GM23338 (cell line): ENCODE data around the gene RNF31. TPM values are rescaled to one million over a fixed set of nuclear protein-coding genes. Genes with fewer than 3 reads are reported as not detected.
A peak's percentile ranks its signal among the peaks of the same experiment; 100 is the strongest.

Experiments
- ATAC-seq: fragments of 200-7000 bp; cut with Tn5 transposase; 3 replicates; pipeline ENCODE4 v1.9.1; 2020
- DNase-seq: peaks from one replicate; pipeline ENCODE4 v3.0.0-alpha.2; 2015; ENCODE audit warnings: low spot score
- H2AFZ ChIP-seq: fragments of 200-600 bp; sonication (generic); 2 replicates; pipeline ENCODE4 v1.8.0; 2016; ENCODE audit warnings: antibody characterized with exemption, mild to moderate bottlenecking, moderate library complexity
- H3F3A ChIP-seq: fragments of 200-600 bp; sonication (generic); replicated peaks from 2 replicates; pipeline ENCODE4 v1.8.0; 2017; ENCODE audit warnings: antibody characterized with exemption, mixed run types, low read depth
- H3K27ac ChIP-seq: fragments of 200-600 bp; sonication (generic); 2 replicates; pipeline ENCODE4 v1.6.1; 2016; ENCODE audit warnings: low read depth
- H3K27me3 ChIP-seq: fragments of 200-600 bp; sonication (generic); 2 replicates; pipeline ENCODE4 v1.8.0; 2016; ENCODE audit warnings: mild to moderate bottlenecking, mixed run types, moderate library complexity; ENCODE audit not compliant: insufficient read depth
- H3K36me3 ChIP-seq: fragments of 200-600 bp; sonication (generic); 2 replicates; pipeline ENCODE4 v1.8.0; 2016; ENCODE audit warnings: mild to moderate bottlenecking; ENCODE audit not compliant: insufficient read depth
- H3K4me1 ChIP-seq: fragments of 200-600 bp; sonication (generic); 2 replicates; pipeline ENCODE4 v1.8.0; 2016; ENCODE audit warnings: mild to moderate bottlenecking, moderate library complexity; ENCODE audit not compliant: insufficient read depth
- H3K4me2 ChIP-seq: fragments of 200-600 bp; sonication (generic); 2 replicates; pipeline ENCODE4 v1.7.1; 2017; ENCODE audit warnings: mixed run types
- H3K4me3 ChIP-seq: fragments of 200-600 bp; sonication (generic); 2 replicates; pipeline ENCODE4 v1.6.1; 2016; ENCODE audit warnings: mixed run types
- H3K79me2 ChIP-seq: fragments of 200-600 bp; sonication (generic); replicated peaks from 2 replicates; pipeline ENCODE4 v1.8.0; 2017; ENCODE audit warnings: mild to moderate bottlenecking; ENCODE audit not compliant: insufficient read depth
- H3K9me2 ChIP-seq: fragments of 200-600 bp; sonication (generic); 2 replicates; pipeline ENCODE4 v1.8.0; 2017; ENCODE audit not compliant: insufficient read depth
- H4K20me1 ChIP-seq: fragments of 200-600 bp; sonication (generic); replicated peaks from 2 replicates; pipeline ENCODE4 v1.8.0; 2017; ENCODE audit warnings: mild to moderate bottlenecking; ENCODE audit not compliant: insufficient read depth
- H3K27ac Mint-ChIP-seq: 2 replicates; pipeline ENCODE4 v1.8.0; 2020; ENCODE audit warnings: inconsistent platforms, mild to moderate bottlenecking, moderate library complexity, mixed read lengths
- H3K27me3 Mint-ChIP-seq: 3 replicates; pipeline ENCODE4 v1.8.0; 2022; ENCODE audit warnings: low read depth, mild to moderate bottlenecking, moderate library complexity, mixed read lengths, inconsistent platforms; ENCODE audit not compliant: insufficient read depth, poor library complexity
- H3K36me3 Mint-ChIP-seq: 3 replicates; pipeline ENCODE4 v1.8.0; 2021; ENCODE audit warnings: low read depth, mild to moderate bottlenecking, inconsistent platforms, moderate library complexity, mixed read lengths
- H3K4me1 Mint-ChIP-seq: 3 replicates; pipeline ENCODE4 v1.8.0; 2020; ENCODE audit warnings: mild to moderate bottlenecking, inconsistent platforms, mixed read lengths
- H3K4me3 Mint-ChIP-seq: 3 replicates; pipeline ENCODE4 v1.8.0; 2021; ENCODE audit warnings: moderate library complexity, mild to moderate bottlenecking, inconsistent platforms, mixed read lengths
- H3K9me3 Mint-ChIP-seq: 3 replicates; pipeline ENCODE4 v1.8.0; 2020; ENCODE audit warnings: moderate library complexity, mild to moderate bottlenecking, inconsistent platforms, mixed read lengths
- CREB1 ChIP-seq: fragments of 250-450 bp; sonication (Bioruptor Pico); IDR thresholded peaks from 2 replicates; pipeline ENCODE4 v1.5.0; 2020; ENCODE audit warnings: low read depth, mild to moderate bottlenecking, moderate library complexity
- EZH2 ChIP-seq: fragments of 200-600 bp; sonication (generic); IDR thresholded peaks from one replicate; pipeline ENCODE4 v1.8.0; 2017; ENCODE audit warnings: antibody characterized with exemption, mild to moderate bottlenecking, low read depth; ENCODE audit not compliant: unreplicated experiment
- EZH2phosphoT487 ChIP-seq: fragments of 200-600 bp; sonication (generic); IDR thresholded peaks from one replicate; pipeline ENCODE4 v1.8.1; 2018; ENCODE audit warnings: antibody characterized with exemption; ENCODE audit not compliant: unreplicated experiment
- JUNB ChIP-seq: IDR thresholded peaks from one replicate; pipeline ENCODE4 v1.6.1; 2016; ENCODE audit warnings: antibody characterized with exemption; ENCODE audit not compliant: unreplicated experiment
- NANOG ChIP-seq: IDR thresholded peaks from 2 replicates; pipeline ENCODE4 v1.6.1; 2016; ENCODE audit warnings: antibody characterized with exemption, borderline replicate concordance
- POLR2AphosphoS5 ChIP-seq: IDR thresholded peaks from 2 replicates; pipeline ENCODE4 v1.6.1; 2016; ENCODE audit warnings: antibody characterized with exemption, low read depth
- STAT1 ChIP-seq: IDR thresholded peaks from one replicate; pipeline ENCODE4 v1.6.1; 2016; ENCODE audit warnings: antibody characterized with exemption; ENCODE audit not compliant: unreplicated experiment
- ZNF114 ChIP-seq: fragments of 250-450 bp; sonication (Bioruptor Pico); IDR thresholded peaks from 2 replicates; pipeline ENCODE4 v1.5.0; 2020; ENCODE audit warnings: mild to moderate bottlenecking, moderate library complexity
- ZNF331 ChIP-seq: fragments of 250-450 bp; sonication (Bioruptor Pico); IDR thresholded peaks from 2 replicates; pipeline ENCODE4 v1.5.0; 2020; ENCODE audit warnings: low read depth, mild to moderate bottlenecking, moderate library complexity
- polyA plus RNA-seq: library from polyadenylated mRNA; unstranded; fragments of >200 nt; fragmentation: Nextera tagmentation; extraction: Ambion mirVana; gene quantifications from 2 replicates; pipeline ENCODE4 v1.2.1, GENCODE V29; 2016
- total RNA-seq: library from RNA; depleted of rRNA; stranded (reverse); fragments of >200 nt; shearing (Covaris generic); gene quantifications from 2 replicates; pipeline ENCODE4 v1.2.3, GENCODE V29; 2014
- TF ChIP-seq, protein P1 (sequence below): IDR thresholded peaks from one replicate; pipeline ENCODE4 v1.6.1; 2018; ENCODE audit warnings: antibody characterized with exemption; ENCODE audit not compliant: unreplicated experiment
- TF ChIP-seq, protein P2 (sequence below): fragments of 250-450 bp; sonication (Bioruptor Pico); IDR thresholded peaks from 2 replicates; pipeline ENCODE4 v1.5.0; 2020; ENCODE audit warnings: mild to moderate bottlenecking, moderate library complexity
- TF ChIP-seq, protein P3 (sequence below): IDR thresholded peaks from 2 replicates; pipeline ENCODE4 v1.6.1; 2016; ENCODE audit warnings: antibody characterized with exemption

Gene RNF31
- total and polyA plus RNA-seq, 2 experiments from 2014 or later, result 54.8 to 87.4 TPM

DNA sequence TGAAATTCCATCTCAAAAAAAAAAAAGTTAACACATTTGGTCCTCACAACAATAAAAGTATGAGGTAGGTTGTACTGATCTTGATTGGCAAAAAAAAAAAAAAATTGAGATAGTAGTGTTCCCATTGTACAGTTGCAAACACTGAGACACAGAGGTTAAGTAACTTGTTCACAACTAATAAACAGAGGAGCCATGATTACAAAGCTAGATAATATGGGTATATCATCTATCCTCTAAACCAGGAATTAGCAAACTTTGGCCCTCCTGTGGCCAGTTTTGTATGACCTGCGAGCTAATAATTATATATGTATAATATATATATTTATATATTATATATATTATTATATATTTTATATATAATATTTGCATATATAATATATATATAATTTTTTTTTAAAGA, 13.6 kb upstream of the RNF31 start:
- H3K27ac ChIP-seq, result no peak overlapping the region
- H3K9me2 ChIP-seq, result no peaks in the 10 kb centered on the region
- Mint-ChIP-seq H3K4me1 (peaks cover 32% of the 10 kb centered on the region), H3K27me3 (peaks cover 14% of the 10 kb centered on the region), H3K27ac (no peak overlapping the region), H3K9me3 (no peaks in the 10 kb centered on the region), H3K4me3 (no peak overlapping the region), H3K36me3 (peaks cover 15% of the 10 kb centered on the region)
- DNase-seq (no peak), ATAC-seq (no peak)
- H3K79me2 ChIP-seq, result 0 out of 2 replicates have a peak, but pooled peaks cover under 1% of the 10 kb centered on the region
- 0 out of 2 replicates have a peak, but pooled peaks cover 6% of the 10 kb centered on the region for H3K36me3 ChIP-seq
- H3K27me3 ChIP-seq, result no peaks in the 10 kb centered on the region
- no peaks in the 10 kb centered on the region for H4K20me1 ChIP-seq
- no peak overlapping the region for H3K4me2 ChIP-seq
- no peak overlapping the region for H3K4me3 ChIP-seq
- peaks cover 17% of the 10 kb centered on the region for H3K4me1 ChIP-seq
- no peak for TF ChIP-seq POLR2AphosphoS5
- H2AFZ ChIP-seq, result no peak overlapping the region
- H3F3A ChIP-seq, result peaks cover 27% of the 10 kb centered on the region

DNA sequence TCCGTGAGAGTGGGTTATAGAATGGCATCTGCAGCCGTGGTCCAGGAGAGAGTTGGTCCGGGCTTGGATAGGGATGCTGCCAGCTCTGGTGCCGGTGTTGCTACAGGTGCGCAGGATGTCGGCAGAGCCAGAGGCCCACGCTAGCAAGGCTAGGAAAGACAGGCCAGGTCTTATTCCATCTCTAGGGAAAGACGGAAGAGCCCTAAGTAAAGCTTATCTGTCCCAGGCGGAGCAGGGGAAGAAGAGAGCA, 11.8 kb upstream of the RNF31 start:
- H3K4me3 ChIP-seq, result peak overlapping the region; percentile 96
- H3K4me3 Mint-ChIP-seq, result peak overlapping the region; percentile 79
- H3K27ac Mint-ChIP-seq, result peak overlapping the region; percentile 10; the same call in 1 of the 2 replicates
- H3K9me2 ChIP-seq, result no peaks in the 10 kb centered on the region
- ATAC-seq (no peak), DNase-seq (no peak)
- H2AFZ ChIP-seq, result peak overlapping the region; percentile 97
- peaks cover 33% of the 10 kb centered on the region for H3K36me3 Mint-ChIP-seq
- H3K4me1 ChIP-seq, result peaks cover 22% of the 10 kb centered on the region
- H3K4me2 ChIP-seq, result peak overlapping the region; percentile 87
- H4K20me1 ChIP-seq, result peaks cover 9% of the 10 kb centered on the region
- peaks cover 46% of the 10 kb centered on the region for H3K4me1 Mint-ChIP-seq
- peaks cover 16% of the 10 kb centered on the region for H3K79me2 ChIP-seq
- H3F3A ChIP-seq, result peaks cover 29% of the 10 kb centered on the region
- H3K27ac ChIP-seq, result peak overlapping the region; percentile 84; the same call in 1 of the 2 replicates
- peaks cover 21% of the 10 kb centered on the region for H3K27me3 Mint-ChIP-seq
- H3K9me3 Mint-ChIP-seq, result no peaks in the 10 kb centered on the region
- peaks cover 14% of the 10 kb centered on the region; the same call in 1 of the 2 replicates for H3K36me3 ChIP-seq
- H3K27me3 ChIP-seq, result no peaks in the 10 kb centered on the region
- TF ChIP-seq, protein P1, sequence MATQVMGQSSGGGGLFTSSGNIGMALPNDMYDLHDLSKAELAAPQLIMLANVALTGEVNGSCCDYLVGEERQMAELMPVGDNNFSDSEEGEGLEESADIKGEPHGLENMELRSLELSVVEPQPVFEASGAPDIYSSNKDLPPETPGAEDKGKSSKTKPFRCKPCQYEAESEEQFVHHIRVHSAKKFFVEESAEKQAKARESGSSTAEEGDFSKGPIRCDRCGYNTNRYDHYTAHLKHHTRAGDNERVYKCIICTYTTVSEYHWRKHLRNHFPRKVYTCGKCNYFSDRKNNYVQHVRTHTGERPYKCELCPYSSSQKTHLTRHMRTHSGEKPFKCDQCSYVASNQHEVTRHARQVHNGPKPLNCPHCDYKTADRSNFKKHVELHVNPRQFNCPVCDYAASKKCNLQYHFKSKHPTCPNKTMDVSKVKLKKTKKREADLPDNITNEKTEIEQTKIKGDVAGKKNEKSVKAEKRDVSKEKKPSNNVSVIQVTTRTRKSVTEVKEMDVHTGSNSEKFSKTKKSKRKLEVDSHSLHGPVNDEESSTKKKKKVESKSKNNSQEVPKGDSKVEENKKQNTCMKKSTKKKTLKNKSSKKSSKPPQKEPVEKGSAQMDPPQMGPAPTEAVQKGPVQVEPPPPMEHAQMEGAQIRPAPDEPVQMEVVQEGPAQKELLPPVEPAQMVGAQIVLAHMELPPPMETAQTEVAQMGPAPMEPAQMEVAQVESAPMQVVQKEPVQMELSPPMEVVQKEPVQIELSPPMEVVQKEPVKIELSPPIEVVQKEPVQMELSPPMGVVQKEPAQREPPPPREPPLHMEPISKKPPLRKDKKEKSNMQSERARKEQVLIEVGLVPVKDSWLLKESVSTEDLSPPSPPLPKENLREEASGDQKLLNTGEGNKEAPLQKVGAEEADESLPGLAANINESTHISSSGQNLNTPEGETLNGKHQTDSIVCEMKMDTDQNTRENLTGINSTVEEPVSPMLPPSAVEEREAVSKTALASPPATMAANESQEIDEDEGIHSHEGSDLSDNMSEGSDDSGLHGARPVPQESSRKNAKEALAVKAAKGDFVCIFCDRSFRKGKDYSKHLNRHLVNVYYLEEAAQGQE, result no peak
- TF ChIP-seq POLR2AphosphoS5 (no peak), ZNF114 (CRISPR knock-in tag) (no peak), EZH2phosphoT487 (no peak), EZH2 (no peak), STAT1 (no peak), JUNB (no peak), NANOG (no peak), ZNF331 (CRISPR knock-in tag) (no peak), CREB1 (CRISPR knock-in tag) (no peak)
- TF ChIP-seq, protein P2, sequence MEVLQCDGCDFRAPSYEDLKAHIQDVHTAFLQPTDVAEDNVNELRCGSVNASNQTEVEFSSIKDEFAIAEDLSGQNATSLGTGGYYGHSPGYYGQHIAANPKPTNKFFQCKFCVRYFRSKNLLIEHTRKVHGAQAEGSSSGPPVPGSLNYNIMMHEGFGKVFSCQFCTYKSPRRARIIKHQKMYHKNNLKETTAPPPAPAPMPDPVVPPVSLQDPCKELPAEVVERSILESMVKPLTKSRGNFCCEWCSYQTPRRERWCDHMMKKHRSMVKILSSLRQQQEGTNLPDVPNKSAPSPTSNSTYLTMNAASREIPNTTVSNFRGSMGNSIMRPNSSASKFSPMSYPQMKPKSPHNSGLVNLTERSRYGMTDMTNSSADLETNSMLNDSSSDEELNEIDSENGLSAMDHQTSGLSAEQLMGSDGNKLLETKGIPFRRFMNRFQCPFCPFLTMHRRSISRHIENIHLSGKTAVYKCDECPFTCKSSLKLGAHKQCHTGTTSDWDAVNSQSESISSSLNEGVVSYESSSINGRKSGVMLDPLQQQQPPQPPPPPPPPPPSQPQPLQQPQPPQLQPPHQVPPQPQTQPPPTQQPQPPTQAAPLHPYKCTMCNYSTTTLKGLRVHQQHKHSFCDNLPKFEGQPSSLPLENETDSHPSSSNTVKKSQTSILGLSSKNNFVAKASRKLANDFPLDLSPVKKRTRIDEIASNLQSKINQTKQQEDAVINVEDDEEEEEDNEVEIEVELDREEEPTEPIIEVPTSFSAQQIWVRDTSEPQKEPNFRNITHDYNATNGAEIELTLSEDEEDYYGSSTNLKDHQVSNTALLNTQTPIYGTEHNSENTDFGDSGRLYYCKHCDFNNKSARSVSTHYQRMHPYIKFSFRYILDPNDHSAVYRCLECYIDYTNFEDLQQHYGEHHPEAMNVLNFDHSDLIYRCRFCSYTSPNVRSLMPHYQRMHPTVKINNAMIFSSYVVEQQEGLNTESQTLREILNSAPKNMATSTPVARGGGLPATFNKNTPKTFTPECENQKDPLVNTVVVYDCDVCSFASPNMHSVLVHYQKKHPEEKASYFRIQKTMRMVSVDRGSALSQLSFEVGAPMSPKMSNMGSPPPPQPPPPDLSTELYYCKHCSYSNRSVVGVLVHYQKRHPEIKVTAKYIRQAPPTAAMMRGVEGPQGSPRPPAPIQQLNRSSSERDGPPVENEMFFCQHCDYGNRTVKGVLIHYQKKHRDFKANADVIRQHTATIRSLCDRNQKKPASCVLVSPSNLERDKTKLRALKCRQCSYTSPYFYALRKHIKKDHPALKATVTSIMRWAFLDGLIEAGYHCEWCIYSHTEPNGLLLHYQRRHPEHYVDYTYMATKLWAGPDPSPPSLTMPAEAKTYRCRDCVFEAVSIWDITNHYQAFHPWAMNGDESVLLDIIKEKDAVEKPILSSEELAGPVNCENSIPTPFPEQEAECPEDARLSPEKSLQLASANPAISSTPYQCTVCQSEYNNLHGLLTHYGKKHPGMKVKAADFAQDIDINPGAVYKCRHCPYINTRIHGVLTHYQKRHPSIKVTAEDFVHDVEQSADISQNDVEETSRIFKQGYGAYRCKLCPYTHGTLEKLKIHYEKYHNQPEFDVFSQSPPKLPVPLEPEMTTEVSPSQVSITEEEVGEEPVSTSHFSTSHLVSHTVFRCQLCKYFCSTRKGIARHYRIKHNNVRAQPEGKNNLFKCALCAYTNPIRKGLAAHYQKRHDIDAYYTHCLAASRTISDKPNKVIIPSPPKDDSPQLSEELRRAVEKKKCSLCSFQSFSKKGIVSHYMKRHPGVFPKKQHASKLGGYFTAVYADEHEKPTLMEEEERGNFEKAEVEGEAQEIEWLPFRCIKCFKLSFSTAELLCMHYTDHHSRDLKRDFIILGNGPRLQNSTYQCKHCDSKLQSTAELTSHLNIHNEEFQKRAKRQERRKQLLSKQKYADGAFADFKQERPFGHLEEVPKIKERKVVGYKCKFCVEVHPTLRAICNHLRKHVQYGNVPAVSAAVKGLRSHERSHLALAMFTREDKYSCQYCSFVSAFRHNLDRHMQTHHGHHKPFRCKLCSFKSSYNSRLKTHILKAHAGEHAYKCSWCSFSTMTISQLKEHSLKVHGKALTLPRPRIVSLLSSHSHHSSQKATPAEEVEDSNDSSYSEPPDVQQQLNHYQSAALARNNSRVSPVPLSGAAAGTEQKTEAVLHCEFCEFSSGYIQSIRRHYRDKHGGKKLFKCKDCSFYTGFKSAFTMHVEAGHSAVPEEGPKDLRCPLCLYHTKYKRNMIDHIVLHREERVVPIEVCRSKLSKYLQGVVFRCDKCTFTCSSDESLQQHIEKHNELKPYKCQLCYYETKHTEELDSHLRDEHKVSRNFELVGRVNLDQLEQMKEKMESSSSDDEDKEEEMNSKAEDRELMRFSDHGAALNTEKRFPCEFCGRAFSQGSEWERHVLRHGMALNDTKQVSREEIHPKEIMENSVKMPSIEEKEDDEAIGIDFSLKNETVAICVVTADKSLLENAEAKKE, result no peak
- TF ChIP-seq, protein P3, sequence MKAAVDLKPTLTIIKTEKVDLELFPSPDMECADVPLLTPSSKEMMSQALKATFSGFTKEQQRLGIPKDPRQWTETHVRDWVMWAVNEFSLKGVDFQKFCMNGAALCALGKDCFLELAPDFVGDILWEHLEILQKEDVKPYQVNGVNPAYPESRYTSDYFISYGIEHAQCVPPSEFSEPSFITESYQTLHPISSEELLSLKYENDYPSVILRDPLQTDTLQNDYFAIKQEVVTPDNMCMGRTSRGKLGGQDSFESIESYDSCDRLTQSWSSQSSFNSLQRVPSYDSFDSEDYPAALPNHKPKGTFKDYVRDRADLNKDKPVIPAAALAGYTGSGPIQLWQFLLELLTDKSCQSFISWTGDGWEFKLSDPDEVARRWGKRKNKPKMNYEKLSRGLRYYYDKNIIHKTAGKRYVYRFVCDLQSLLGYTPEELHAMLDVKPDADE, result no peak
